ENCODE measurements around the gene ASXL2.

GRCh38 chr2:25742501-25742900 lies 135.8 kb downstream of the ASXL2 start:
- TF ChIP-seq EZH2 (IDR thresholded peaks at IDR 0.05; ENCODE audit: borderline replicate concordance, low read depth, low read length, poor library complexity, severe bottlenecking) (no peak), CTCF (conservative IDR thresholded peaks at IDR 0.05; ENCODE audit: low read depth, low read length) (no peak)
